ENCODE results near the gene SLF2. TPM values are rescaled to one million over a fixed set of nuclear protein-coding genes. Genes with fewer than 3 reads are reported as not detected.
A peak's percentile ranks its signal among the peaks of the same experiment; 100 is the strongest.

Gene SLF2
- total and polyA plus RNA-seq, 2 of the 13 experiments (the other 11 are each of a cell fraction or from before 2014, with no cell fraction given): 12.2 to 48.1 TPM

- TF ChIP-seq ARID4A (CRISPR knock-in tag; IDR thresholded peaks at IDR 0.05; ENCODE audit: borderline replicate concordance): peak; percentile 62
- TF ChIP-seq ZBTB7A (CRISPR knock-in tag; IDR thresholded peaks at IDR 0.05): peak; percentile 99
- TF ChIP-seq MTA1 (CRISPR knock-in tag; IDR thresholded peaks at IDR 0.05; ENCODE audit: borderline replicate concordance): peak; percentile 75
- peak; percentile 95 for TF ChIP-seq ZNF740 (CRISPR knock-in tag; IDR thresholded peaks at IDR 0.05)
- TF ChIP-seq TIGD3 (CRISPR knock-in tag; IDR thresholded peaks at IDR 0.05; ENCODE audit: borderline replicate concordance): peak; percentile 48; the same call in 1 of the 2 replicates
- no peak; the same call in 1 of the 2 replicates for TF ChIP-seq ZSCAN21 (CRISPR knock-in tag; IDR thresholded peaks at IDR 0.05; ENCODE audit: borderline replicate concordance)
- TF ChIP-seq ZBTB40 (IDR thresholded peaks at IDR 0.05): no peak
- TF ChIP-seq ZBTB40 (CRISPR knock-in tag; IDR thresholded peaks at IDR 0.05): peak; percentile 21
- peak; percentile 40; the same call in 1 of the 2 replicates for TF ChIP-seq SOX5 (CRISPR knock-in tag; IDR thresholded peaks at IDR 0.05; ENCODE audit: borderline replicate concordance)
- no peak for TF ChIP-seq PAX8 (CRISPR knock-in tag; IDR thresholded peaks at IDR 0.05; ENCODE audit: borderline replicate concordance)
- TF ChIP-seq ZNF431 (CRISPR knock-in tag; IDR thresholded peaks at IDR 0.05; ENCODE audit: borderline replicate concordance, low read depth): peak; percentile 15; the same call in 1 of the 2 replicates
Measured at GRCh38 chr10:100969187-100970075, 56.7 kb downstream of the SLF2 start, which contains the start of gene SEMA4G (continued).

Data from HepG2 (cell line).